ENCODE results near the gene MANEAL. TPM values are rescaled to one million over a fixed set of nuclear protein-coding genes. Genes with fewer than 3 reads are reported as not detected.

The MANEAL gene
- total RNA-seq, 1 donor from 2014 or later = 3.1 TPM

DNA sequence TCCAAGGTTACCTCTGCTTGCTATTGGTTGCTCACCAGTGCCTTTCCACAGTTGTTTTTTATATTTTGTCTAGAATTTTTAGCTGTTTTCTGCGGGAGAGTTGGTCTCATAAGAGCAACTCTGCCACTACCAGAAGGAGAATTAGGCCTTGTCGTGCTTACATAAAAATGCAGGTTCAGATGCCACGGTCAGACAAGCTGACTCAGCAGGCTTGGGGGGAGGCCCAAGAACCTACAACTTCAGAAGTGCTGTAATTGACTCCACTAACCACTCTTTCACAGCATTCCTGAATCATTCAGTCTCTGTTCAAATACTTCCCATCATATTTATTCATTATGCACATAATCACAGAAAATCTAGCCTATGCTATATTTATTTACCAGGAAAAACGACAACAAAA, 37.5 kb downstream of the MANEAL start:
- no peak for ATAC-seq

- no peak for ATAC-seq
These were observed 38.2 kb downstream of the MANEAL start for GRCh38 chr1:37831809-37832208.

GRCh38 chr1:37836788-37837187, 43.1 kb downstream of the MANEAL start:
- ATAC-seq = no peak

- no peak for ATAC-seq
These were observed 46.0 kb downstream of the MANEAL start for GRCh38 chr1:37839676-37840075.

GRCh38 chr1:37840711-37841110, 47.1 kb downstream of the MANEAL start:
- no peak for ATAC-seq

DNA sequence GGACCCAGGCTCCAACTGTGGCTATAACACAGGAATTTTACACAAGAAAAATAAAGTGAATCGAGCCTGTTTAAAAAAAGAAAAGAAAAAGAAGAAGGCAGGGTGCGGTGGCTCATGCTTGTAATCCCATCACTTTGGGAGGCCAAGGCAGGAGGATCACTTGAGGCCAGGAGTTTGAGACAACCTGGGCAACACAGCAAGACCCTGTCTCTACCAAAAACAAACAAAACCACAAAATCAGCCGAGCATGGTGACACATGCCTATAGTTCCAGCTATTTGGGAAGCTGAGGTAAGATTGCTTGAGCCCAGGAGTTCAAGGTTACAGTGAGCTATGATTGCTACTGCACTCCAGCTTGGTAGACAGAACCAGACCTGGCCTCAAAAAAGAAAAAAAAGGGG, 48.0 kb downstream of the MANEAL start:
- ATAC-seq = no peak

DNA sequence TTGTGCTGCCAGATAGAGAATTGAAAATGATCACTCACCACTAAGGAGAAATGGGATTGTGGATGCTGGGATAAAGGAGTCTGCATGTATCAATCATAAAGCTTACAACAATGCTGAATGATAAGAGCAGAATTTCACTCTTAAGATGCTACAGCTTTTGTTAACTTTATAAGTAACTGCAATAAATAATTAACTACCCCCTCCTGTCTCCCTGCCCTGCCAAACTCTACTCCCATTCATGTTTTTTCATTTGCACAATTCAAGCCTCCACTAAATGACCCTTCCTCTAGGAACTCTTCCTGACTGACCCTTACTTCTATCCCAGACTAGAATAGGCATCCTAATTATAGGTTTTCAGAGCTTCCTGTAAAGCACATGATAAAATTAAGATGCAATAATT, 50.9 kb downstream of the MANEAL start:
- no peak for ATAC-seq

DNA sequence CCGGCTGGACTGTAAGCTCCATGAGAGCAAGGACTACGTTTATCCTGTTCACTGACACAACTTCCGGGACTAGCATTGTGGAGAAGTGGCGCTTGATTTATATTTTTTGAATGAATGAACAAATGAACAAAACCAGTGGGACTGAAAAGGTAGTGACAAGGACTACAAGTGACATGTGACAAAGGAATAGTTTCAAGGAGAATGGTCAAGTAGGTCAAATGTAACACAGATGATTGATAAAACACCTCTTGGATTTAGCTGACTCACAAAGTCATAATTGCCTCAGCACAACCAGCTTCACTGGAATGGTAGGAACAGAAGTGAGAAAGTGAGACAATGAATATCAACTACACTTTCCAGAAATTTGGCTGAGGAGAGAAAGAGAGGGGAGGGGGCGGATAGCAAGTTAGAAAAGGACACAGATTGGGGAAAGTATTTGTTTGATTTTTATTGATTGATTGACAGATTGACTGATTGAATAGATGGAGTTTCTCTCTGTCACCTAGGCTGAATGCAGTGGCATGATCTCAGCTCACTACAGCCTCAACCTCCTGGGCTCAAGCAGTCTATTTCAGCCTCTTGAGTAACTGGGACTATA, 51.5 kb downstream of the MANEAL start:
- no peak for ATAC-seq

GRCh38 chr1:37845786-37846185, 52.1 kb downstream of the MANEAL start:
- ATAC-seq = no peak

DNA sequence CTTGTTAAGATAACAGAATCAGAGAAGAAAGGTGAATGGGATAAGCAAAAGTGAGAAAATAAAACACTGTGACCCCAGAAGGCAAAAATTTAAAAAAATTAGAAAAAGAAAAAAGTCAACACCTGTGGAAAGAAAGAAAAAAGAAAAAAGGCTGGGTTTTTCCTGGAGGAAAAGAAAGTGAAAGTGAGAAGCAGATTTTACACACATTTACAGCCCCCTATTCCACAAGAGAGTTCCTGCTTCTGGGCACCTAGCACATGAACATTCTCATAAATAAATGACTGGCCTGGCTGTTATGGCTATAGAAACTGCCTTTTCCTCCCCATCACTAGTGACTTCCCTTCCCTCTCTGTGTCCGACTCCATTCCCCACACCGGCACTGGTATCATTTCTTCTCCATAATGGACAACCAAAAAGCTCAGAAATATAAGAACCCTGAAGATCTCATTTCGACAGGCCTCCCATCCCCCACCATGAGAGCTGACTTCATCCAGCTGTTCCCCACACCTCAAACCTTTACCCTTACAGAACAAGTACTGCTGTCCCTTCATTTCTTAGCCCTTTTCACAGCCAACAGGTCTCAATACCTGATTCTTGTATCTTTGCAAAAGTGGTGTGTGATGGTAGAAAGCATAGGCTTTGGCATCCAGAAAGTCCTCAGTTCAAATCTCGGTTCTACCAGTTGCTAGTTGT, 53.1 kb downstream of the MANEAL start:
- ATAC-seq = no peak

DNA sequence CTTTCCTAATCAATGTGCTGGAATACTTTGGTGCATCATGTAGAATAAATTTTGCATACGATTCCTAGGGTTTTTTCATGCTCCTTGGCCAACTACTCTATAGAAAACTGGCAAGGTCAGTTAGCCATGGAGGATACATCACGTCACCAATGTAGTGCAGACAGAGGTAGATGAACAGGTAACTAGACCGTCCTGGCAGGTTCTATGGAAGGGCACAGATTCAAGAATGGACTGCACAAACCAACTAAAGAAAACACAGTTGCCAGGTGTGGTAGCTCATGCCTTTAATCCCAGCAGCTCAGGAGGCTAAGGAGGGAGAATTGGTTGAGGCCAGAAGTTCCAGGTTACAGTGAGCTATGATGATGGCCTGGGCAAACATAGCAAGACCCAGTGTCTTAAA, 55.8 kb downstream of the MANEAL start:
- ATAC-seq = peak; percentile 75

DNA sequence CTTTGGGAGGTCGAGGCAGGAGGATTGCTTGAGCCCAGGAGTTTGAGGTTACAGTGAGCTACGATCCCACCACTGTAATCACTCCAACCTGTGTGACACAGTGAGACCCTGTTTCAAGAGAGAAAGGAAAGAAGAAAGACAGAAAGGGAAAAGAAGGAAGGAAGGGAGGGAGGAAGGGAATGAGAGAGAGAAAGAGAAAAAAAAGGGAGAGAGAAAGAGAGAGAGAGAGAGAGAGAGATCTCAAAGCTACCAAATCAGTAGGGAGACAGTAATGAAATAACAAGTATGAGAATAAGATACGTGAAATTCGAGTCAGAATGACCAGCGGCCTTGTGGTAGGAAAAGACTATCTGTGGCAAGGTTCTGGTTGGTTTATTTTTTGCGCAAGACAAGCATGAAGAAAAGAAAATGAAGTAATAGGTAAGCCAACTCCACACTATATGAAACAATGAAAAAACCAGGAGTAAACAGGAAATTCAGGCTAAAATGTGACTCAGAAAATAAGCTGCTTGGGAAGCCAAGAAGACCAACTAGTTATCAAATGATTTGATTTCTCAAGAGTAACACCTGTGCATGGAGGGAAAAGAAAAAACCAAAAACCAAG, 56.8 kb downstream of the MANEAL start:
- peak; percentile 75 for ATAC-seq

Other genes with a start within 250 kb of the MANEAL start
- gene SNIP1, start 239.6 kb upstream of the MANEAL start, total RNA-seq = 8.7 TPM
- gene DNALI1, start 236.9 kb upstream of the MANEAL start, total RNA-seq = 0.16 TPM
- gene GNL2, start 197.9 kb upstream of the MANEAL start, total RNA-seq = 28.6 TPM
- 0.20 TPM for gene RSPO1, start 159.0 kb upstream of the MANEAL start, total RNA-seq
- gene CDCA8, start 101.3 kb upstream of the MANEAL start, total RNA-seq = 14.1 TPM
- gene EPHA10, start 28.7 kb upstream of the MANEAL start, total RNA-seq = 0.68 TPM
- 46.7 TPM for gene C1orf122, start 13.9 kb downstream of the MANEAL start, total RNA-seq
- 14.7 TPM for gene YRDC, start 14.4 kb downstream of the MANEAL start, total RNA-seq
- gene MTF1, start 65.7 kb downstream of the MANEAL start, total RNA-seq = 39.3 TPM
- 8.6 TPM for gene INPP5B, start 153.2 kb downstream of the MANEAL start, total RNA-seq
- gene SF3A3, start 196.2 kb downstream of the MANEAL start, total RNA-seq = 41.7 TPM
- gene FHL3, start 211.7 kb downstream of the MANEAL start, total RNA-seq = 10.6 TPM
- 30.3 TPM for gene UTP11, start 218.9 kb downstream of the MANEAL start, total RNA-seq

Measured in esophagus mucosa (tissue), 1 donor.